GM23248 (cell line): ENCODE results near the gene SEPHS1.

Source experiments
- EZH2 ChIP-seq: fragments of 200-600 bp; sonication (generic); IDR thresholded peaks from 2 replicates; pipeline ENCODE4 v1.6.1; 2018; ENCODE audit warnings: antibody characterized with exemption, mild to moderate bottlenecking; ENCODE audit not compliant: insufficient read depth, poor library complexity, severe bottlenecking
- EZH2phosphoT487 ChIP-seq: fragments of 200-600 bp; sonication (generic); IDR thresholded peaks from 2 replicates; pipeline ENCODE4 v1.6.1; 2018; ENCODE audit warnings: antibody characterized with exemption, moderate library complexity, mild to moderate bottlenecking, low read depth; ENCODE audit not compliant: insufficient read depth

DNA sequence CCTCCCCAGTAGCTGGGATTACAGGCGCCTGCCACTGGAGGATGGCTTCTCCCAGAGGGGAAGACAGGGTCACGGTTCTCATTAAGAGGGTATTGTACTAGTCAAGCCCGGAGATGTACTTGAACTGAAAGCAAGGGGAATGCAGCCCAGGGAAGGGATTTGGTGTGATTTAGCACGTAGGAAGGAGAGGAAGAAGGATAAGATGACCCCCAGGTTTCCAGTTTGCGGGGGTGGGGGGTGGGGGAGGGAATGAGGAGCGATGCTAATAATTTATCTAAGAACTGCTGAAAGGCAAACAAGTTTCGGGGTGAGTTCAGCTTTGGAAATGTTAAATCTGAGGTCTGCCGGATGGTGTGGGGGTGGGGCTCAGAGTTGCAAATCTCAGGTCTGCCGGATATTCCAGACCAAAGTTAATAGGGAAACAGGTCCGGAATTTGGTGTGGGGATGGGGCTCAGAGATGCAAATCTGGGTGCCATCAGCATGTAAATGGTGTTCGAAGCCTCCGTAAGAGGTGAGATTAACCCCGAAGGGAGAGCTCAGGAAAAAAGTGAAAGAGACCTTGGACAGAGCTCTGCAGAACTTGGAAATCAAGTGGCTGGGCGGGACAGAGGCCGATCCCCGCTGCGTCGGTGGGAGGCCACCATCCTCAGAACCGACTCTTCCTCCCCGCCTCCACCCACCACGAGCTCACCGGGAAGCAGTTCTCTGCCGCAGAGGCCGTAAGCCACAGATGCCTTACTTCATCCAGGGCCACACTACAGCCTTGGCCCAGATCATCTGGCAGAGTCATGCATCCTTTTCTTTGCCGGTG is 1.6 kb upstream of the SEPHS1 start:
- TF ChIP-seq EZH2 (no peak), EZH2phosphoT487 (no peak)
